ENCODE measurements around the gene UBR3.

DNA sequence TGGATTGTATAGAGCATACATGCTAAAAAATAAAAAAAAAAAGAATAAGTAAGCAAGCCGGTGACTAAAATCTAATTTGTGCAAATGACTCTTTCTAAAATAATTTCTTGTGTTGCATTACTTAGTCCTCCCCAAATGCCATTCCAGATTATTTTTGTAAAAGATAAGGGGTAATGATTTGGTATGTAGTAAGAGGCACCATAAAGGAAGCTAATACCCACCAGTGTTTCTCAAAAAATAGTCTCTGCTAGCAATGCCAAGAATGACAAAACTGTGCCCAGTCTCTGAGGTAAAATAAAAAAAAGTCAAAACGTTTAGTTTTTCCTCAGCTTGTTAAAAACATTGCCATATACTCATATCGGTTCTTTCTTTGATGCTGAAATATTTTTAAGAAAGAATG lies 5.2 kb upstream of the UBR3 start:
- TF ChIP-seq YY1 (IDR thresholded peaks at IDR 0.05; ENCODE audit: insufficient read depth, insufficient read length) (no peak), SUZ12 (IDR thresholded peaks at IDR 0.05; ENCODE audit: extremely low read depth, insufficient read depth, insufficient read length) (no peak), ZNF274 (IDR thresholded peaks at IDR 0.05; ENCODE audit: low read depth, low read length) (no peak)

Data from NT2/D1 (cell line).